Placental epithelial cell (primary cell): ENCODE measurements around the gene SLC2A2. TPM values are rescaled to one million over a fixed set of nuclear protein-coding genes. Genes with fewer than 3 reads are reported as not detected.

ENCODE experiments used
- small RNA-seq: library from RNA; depleted of rRNA; stranded (forward); fragments of <200 nt; gene quantifications from one replicate; pipeline ENCODE3, GENCODE V24; 2012
- total RNA-seq: library from RNA; depleted of rRNA; stranded (reverse); fragments of >200 nt; gene quantifications from 2 replicates; pipeline ENCODE4 v1.2.3, GENCODE V29; 2012

SLC2A2 gene
- total RNA-seq: 0.11 TPM in 1 of 2 replicates, not detected in the other

GRCh38 chr3:171026597-171027293 is at the start of gene SLC2A2:
Gene SLC2A2 (minus strand): TSS chr3:171026720. CDS start chr3:171026670, 50 bp downstream.

Small RNA genes within 50 kb of the gene (small RNA-seq; reads per million reads assigned to genes)
- 0.23 reads per million for gene RNU1-70P

Other genes with a start within 250 kb of the SLC2A2 start
- gene RPL22L1, start 156.5 kb downstream of the SLC2A2 start, total RNA-seq: 44.0 and 66.8 TPM in 2 replicates
- 2.4 and 3.0 TPM in 2 replicates for gene EIF5A2, start 118.1 kb downstream of the SLC2A2 start, total RNA-seq